ENCODE data around the gene SLC7A14. TPM values are rescaled to one million over a fixed set of nuclear protein-coding genes. Genes with fewer than 3 reads are reported as not detected.

The SLC7A14 gene
- total and polyA plus RNA-seq, 2 donors: 0.22 to 1.8 TPM

DNA sequence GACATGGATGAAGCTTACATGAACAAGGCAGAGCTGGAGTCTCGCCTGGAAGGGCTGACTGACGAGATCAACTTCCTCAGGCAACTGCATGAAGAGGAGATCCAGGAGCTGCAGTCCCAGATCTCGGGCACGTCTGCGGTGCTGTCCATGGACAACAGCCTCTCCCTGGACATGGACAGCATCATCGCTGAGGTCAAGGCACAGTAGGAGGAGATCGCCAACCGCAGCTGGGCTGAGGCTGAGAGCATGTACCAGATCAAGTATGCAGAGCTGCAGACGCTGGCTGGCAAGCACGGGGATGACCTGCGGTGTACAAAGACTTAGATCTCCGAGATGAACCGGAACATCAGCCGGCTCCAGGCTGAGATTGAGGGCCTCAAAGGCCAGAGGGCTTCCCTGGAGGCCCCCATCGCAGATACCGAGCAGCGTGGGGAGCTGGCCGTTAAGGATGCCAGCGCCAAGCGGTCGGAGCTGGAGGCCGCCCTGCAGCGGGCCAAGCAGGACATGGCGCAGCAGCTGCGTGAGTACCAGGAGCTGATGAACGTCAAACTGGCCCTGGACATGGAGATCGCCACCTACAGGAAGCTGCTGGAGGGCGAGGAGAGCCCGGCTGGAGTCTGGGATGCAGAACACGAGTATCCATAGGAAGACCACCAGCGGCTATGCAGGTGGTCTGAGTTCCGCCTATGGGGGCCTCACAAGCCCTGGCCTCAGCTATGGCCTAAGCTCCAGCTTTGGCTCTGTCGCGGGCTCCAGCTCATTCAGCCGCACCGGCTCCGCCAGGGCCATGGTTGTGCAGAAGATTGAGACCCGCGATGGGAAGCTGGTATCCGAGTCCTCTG lies 89.6 kb downstream of the SLC7A14 start:
- no peaks in the 10 kb centered on the region for H3K4me1 ChIP-seq (ENCODE audit: insufficient read depth)
- no peaks in the 10 kb centered on the region for H3K36me3 ChIP-seq (ENCODE audit: insufficient read depth)
- no peak overlapping the region for H3K27ac ChIP-seq (ENCODE audit: low read depth)
- no peak for DNase-seq (ENCODE audit: extremely low spot score)
- 88% methylated on average over 40 of the region's 40 CpGs for WGBS
- no peak overlapping the region for H3K4me3 ChIP-seq (ENCODE audit: low read depth, low read length)

DNA sequence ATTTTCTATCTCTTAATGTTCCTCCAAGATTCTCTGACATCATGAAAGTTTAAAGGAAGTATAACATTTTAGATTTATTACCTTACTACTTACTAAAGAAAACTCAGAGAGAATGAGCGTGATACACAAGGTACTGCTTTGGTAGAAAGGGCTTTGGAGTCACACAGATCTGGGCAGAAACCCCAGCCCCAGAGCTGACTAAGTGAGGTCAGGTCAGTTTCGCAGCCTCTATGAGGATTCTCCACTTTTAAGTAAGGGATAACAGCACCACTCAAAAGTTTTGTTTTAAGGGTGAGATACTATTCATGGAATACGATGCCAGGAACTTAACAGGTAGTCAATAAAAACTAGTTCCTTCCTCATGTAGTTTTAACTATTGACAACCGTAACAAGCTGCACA lies 91.1 kb downstream of the SLC7A14 start:
- WGBS: 87% methylated on average over 4 of the region's 4 CpGs
- Histone ChIP-seq H3K27ac (ENCODE audit: low read depth) (no peak overlapping the region), H3K4me3 (ENCODE audit: low read depth, low read length) (no peak overlapping the region), H3K36me3 (ENCODE audit: insufficient read depth) (no peaks in the 10 kb centered on the region), H3K4me1 (ENCODE audit: insufficient read depth) (no peaks in the 10 kb centered on the region)
- no peak for DNase-seq (ENCODE audit: extremely low spot score)

DNA sequence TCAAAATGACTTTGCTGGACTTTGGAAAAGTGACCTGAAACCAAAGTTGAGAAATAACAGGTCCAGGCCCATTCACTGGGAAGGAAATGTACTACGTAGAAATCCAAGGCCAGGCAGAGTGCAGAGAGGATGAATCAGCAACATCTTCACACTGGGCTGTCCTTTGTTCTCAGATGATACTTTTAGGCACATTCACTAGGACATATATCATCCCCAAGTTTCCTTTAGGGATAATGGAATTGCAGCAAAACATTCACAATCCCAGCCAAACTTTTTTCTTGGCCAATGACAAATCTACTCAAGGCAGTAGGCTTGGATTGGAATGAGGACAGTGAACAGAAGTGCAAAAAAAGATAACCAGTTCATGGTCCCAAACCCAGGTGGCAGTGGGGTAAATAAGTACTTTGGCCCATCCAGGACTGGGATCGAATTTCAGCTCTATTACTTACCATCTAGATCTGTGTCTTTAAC lies 92.1 kb downstream of the SLC7A14 start:
- no peak overlapping the region for H3K4me3 ChIP-seq (ENCODE audit: low read depth, low read length)
- H3K27ac ChIP-seq (ENCODE audit: low read depth): no peak overlapping the region
- DNase-seq (ENCODE audit: extremely low spot score): no peak
- no peaks in the 10 kb centered on the region for H3K4me1 ChIP-seq (ENCODE audit: insufficient read depth)
- no peaks in the 10 kb centered on the region for H3K36me3 ChIP-seq (ENCODE audit: insufficient read depth)
- WGBS: 64% methylated on average over 2 of the region's 2 CpGs

DNA sequence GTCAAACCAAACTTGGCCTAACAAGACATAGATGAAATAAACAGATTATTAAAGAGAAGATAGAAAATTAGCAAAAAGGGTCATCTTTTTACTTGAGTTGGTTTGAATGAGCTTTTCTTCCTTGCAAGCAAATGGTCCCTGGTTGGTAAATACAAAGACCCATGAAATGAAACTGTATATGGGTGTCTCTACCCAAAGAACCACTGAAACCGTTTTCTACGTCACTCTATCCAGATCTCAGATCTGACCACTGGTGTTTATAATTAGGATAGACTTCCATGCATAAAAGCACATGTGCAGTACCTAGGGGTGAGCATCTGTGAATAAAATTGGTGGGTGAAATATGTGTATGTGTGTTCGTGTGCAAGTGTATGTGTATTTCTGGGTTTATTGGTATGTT lies 94.0 kb downstream of the SLC7A14 start:
- WGBS: 97% methylated on average over 3 of the region's 3 CpGs
- H3K4me1 ChIP-seq (ENCODE audit: insufficient read depth): no peaks in the 10 kb centered on the region
- no peaks in the 10 kb centered on the region for H3K36me3 ChIP-seq (ENCODE audit: insufficient read depth)
- no peak overlapping the region for H3K4me3 ChIP-seq (ENCODE audit: low read depth, low read length)
- H3K27ac ChIP-seq (ENCODE audit: low read depth): no peak overlapping the region
- DNase-seq (ENCODE audit: extremely low spot score): no peak

DNA sequence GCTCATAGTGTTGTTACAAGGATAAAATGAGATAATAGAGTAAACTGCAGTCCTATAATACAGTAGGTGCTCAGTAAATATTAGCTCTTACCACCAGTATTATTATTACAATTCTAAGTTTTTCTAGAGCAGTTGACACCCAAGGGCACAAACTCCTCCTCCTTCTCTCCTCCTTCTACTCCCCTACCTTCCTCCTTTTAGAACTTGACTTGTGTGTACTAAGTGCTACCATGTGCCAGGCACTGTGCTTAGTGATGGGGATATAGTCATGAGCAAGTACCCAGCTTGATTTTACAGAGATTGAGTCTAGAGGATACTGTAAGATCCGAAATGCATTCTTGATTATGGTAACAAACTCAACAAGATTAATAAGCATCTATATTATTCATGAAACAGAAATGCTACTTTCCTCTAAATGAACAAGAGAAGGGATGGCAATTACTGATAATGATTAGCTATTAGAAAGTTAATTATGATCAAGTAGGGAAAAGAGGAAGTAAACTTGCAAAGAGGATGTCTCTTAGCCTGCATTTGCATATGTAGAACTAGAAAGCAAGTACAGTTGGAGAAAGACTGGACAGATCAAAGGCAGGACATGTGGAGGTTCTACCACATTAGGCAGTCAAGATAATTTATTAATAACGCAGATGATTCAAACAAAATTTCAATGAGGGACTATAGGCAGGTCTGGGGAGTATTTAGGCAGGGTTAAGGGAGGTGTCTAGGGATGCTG lies 94.9 kb downstream of the SLC7A14 start:
- H3K4me3 ChIP-seq (ENCODE audit: low read depth, low read length): no peak overlapping the region
- 96% methylated on average over 2 of the region's 2 CpGs for WGBS
- H3K27ac ChIP-seq (ENCODE audit: low read depth): no peak overlapping the region
- no peaks in the 10 kb centered on the region for H3K36me3 ChIP-seq (ENCODE audit: insufficient read depth)
- DNase-seq (ENCODE audit: extremely low spot score): no peak
- H3K4me1 ChIP-seq (ENCODE audit: insufficient read depth): no peaks in the 10 kb centered on the region

DNA sequence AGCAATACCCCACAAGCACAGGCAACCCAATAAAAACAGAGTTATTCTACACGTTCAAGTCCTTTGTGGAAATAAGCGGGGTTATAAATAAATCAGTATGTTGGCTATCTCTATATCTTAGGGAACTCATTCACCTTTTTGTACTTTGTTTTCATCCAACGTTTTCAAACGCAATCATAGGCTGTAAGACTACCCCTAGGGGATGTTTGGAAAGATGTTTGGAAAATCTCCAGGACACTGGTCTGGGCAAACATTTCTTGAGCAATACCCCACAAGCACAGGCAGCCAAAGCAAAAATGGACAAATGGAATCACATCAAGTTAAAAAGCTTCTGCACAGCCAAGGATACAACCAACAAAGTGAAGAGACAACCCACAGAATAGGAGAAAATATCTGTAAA lies 97.1 kb downstream of the SLC7A14 start:
- Histone ChIP-seq H3K36me3 (ENCODE audit: insufficient read depth) (no peaks in the 10 kb centered on the region), H3K4me1 (ENCODE audit: insufficient read depth) (no peaks in the 10 kb centered on the region), H3K27ac (ENCODE audit: low read depth) (no peak overlapping the region), H3K4me3 (ENCODE audit: low read depth, low read length) (no peak overlapping the region)
- no peak for DNase-seq (ENCODE audit: extremely low spot score)
- WGBS: 57% methylated on average over 4 of the region's 4 CpGs

DNA sequence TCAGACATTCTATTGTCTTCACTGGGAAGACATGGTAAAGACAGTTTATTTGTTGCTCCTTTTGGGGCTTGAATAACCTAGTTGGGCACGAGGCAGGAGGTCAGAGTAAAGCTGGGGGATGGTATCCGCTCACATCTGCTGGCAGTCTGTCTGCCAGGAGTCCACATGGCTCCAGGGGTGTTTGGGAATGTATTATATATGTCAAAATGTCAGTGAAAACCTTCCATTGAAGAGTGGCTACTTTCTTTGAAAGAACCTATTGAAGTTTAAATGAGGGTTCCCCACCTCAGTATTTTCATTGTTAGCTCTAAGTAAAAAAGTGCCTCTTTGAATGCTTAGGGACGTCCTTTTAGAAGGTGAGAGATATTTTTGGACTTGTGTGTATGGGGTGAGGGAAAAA lies 98.8 kb downstream of the SLC7A14 start:
- no peak for DNase-seq (ENCODE audit: extremely low spot score)
- no peak overlapping the region for H3K27ac ChIP-seq (ENCODE audit: low read depth)
- H3K4me1 ChIP-seq (ENCODE audit: insufficient read depth): no peaks in the 10 kb centered on the region
- WGBS: 78% methylated on average over 3 of the region's 3 CpGs
- no peak overlapping the region for H3K4me3 ChIP-seq (ENCODE audit: low read depth, low read length)
- H3K36me3 ChIP-seq (ENCODE audit: insufficient read depth): no peaks in the 10 kb centered on the region

DNA sequence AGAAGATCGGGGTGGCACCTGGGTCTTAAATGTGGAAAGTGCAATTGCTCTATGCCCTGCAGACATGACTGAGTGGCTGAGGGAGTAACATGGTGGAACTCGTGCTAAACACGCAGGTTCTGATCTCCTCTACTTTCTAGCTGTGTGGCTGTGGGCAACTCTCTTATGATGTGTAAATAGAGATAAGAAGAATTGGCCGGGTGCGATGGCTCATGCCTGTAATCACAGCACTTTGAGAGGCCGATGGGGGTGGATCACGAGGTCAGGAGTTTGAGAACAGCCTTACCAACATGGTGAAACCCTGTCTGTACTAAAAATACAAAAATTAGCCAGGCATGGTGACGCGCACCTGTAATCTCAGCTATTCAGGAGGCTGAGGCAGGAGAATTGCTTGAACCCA lies 99.5 kb downstream of the SLC7A14 start:
- H3K27ac ChIP-seq (ENCODE audit: low read depth): no peak overlapping the region
- H3K36me3 ChIP-seq (ENCODE audit: insufficient read depth): no peaks in the 10 kb centered on the region
- no peak for DNase-seq (ENCODE audit: extremely low spot score)
- WGBS: 85% methylated on average over 9 of the region's 9 CpGs
- H3K4me1 ChIP-seq (ENCODE audit: insufficient read depth): no peaks in the 10 kb centered on the region
- no peak overlapping the region for H3K4me3 ChIP-seq (ENCODE audit: low read depth, low read length)

DNA sequence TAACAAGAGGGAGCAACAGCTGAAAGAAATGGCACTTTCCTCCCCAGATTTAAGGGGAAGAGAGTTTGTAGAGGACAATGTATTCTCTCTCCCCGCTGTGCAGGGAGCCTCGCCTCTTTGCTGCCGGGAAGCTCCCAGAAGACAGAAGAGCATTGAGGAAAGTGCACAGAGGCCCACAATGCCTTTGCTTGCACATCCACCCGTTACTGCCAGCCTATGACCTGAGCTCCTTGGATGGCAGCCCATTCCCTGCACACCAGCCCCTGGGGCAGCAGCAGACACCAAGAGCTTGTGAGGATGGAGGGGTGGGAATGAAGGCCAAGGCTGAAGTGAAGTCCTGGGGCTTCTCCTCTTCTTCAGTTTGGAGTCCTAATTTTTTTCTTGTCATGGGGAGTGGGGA lies 100.2 kb downstream of the SLC7A14 start:
- Histone ChIP-seq H3K27ac (ENCODE audit: low read depth) (no peak overlapping the region), H3K4me1 (ENCODE audit: insufficient read depth) (no peaks in the 10 kb centered on the region), H3K4me3 (ENCODE audit: low read depth, low read length) (no peak overlapping the region), H3K36me3 (ENCODE audit: insufficient read depth) (no peaks in the 10 kb centered on the region)
- no peak for DNase-seq (ENCODE audit: extremely low spot score)
- 86% methylated on average over 4 of the region's 4 CpGs for WGBS

DNA sequence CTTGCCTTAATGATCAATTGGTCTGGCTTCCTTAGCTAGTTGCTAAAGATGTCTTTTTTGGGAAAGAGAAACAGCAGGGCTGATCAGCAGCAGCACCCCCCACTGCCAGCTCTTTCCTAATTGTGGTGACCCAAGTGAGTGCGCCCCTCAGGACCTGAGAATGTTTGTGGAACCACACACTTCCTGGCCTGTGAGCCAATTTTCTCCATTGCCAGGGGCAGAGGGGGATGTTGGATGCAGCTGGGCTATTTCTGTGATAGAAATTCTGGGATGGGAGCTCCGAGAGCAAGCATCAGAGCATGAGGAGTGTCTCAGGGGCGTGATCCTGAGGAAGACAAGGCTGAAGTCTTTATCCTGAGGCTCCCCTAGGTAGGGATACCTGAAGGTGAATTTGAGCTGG lies 100.6 kb downstream of the SLC7A14 start:
- H3K4me3 ChIP-seq (ENCODE audit: low read depth, low read length): no peak overlapping the region
- H3K27ac ChIP-seq (ENCODE audit: low read depth): no peak overlapping the region
- WGBS: 65% methylated on average over 3 of the region's 3 CpGs
- DNase-seq (ENCODE audit: extremely low spot score): no peak
- H3K4me1 ChIP-seq (ENCODE audit: insufficient read depth): no peaks in the 10 kb centered on the region
- H3K36me3 ChIP-seq (ENCODE audit: insufficient read depth): no peaks in the 10 kb centered on the region

DNA sequence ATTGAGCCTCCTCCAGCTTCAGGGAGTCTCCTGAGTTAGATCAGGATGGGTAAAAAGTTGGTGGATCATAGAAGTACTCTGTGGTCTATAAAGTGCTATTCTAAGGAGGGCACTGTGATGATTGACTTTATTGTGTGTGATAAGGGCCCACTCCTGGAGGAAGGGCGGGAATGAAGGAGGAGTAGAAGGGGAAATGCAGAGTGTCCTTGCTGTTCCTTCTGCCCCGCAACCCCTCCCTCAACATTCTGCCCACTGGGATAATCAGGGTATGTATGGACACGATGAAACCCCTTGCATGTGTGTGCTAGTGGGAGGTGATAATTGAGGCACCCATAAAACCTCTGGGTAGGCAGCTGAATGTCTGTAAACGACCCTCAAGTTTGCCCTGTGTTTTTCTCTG lies 101.0 kb downstream of the SLC7A14 start:
- H3K36me3 ChIP-seq (ENCODE audit: insufficient read depth): no peaks in the 10 kb centered on the region
- WGBS: 69% methylated on average over 4 of the region's 4 CpGs
- DNase-seq (ENCODE audit: extremely low spot score): no peak
- H3K4me1 ChIP-seq (ENCODE audit: insufficient read depth): peaks cover 2% of the 10 kb centered on the region
- no peak overlapping the region for H3K27ac ChIP-seq (ENCODE audit: low read depth)
- no peak overlapping the region for H3K4me3 ChIP-seq (ENCODE audit: low read depth, low read length)

DNA sequence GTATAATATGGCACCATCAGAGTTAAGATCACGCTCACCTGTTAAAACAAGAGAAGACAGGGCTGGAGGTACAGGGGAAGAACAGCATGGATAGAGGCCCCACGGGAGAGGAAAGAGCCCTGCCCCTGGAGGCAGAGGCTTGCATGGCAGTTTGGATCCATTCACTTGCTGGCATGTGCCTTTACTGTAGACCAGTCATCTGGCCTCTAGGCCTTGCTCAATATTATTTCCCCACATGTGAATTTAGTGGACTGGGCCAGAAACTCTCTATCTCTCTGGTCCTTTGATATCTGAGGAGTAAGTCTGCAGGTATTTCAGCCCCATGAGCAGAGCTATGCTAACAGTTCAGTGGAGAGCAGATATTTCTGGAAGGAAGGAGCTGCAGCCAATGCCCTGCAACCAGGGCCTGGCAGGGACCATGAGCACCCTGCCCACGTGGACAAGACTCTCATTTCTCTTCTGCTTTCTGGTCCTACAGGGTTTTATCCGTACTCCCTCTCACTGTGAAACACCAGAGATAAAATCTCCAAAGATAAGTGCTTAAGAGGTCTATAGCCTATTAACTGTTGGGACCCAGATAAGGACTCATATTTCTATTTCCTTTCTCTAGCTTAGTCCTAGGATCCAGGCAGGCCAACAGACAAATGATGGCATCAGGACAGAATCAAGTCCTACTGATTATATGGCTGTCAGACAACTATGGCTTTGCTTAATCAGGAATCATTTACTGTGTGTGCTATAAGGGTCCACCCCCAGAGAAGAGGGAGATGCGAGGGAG lies 102.2 kb downstream of the SLC7A14 start:
- Histone ChIP-seq H3K36me3 (ENCODE audit: insufficient read depth) (no peaks in the 10 kb centered on the region), H3K4me1 (ENCODE audit: insufficient read depth) (peaks cover 2% of the 10 kb centered on the region), H3K4me3 (ENCODE audit: low read depth, low read length) (no peak overlapping the region), H3K27ac (ENCODE audit: low read depth) (no peak overlapping the region)
- no peak for DNase-seq (ENCODE audit: extremely low spot score)
- 68% methylated on average over 5 of the region's 5 CpGs for WGBS

DNA sequence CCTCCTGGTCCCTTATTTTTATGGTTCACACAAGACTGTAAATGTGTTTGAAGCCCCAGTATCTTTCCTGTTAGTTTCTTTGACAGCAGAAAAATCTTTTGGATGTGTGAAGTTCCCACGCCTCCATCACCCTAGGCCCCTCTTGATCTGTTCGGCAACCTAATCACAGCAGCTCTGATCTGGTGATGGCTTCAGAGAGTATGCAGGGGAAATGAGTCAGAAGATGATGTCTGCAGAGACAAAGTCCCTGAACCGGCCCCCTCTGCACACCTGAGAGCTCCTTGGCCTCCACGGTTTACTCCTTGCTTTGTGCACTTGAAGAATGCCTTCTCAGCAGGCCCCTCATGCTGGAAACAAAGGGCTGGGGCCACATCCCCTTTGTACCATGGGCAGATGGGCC lies 103.7 kb downstream of the SLC7A14 start:
- no peak for DNase-seq (ENCODE audit: extremely low spot score)
- Histone ChIP-seq H3K27ac (ENCODE audit: low read depth) (no peak overlapping the region), H3K36me3 (ENCODE audit: insufficient read depth) (no peaks in the 10 kb centered on the region), H3K4me3 (ENCODE audit: low read depth, low read length) (no peak overlapping the region), H3K4me1 (ENCODE audit: insufficient read depth) (peaks cover 2% of the 10 kb centered on the region)
- 75% methylated on average over 4 of the region's 4 CpGs for WGBS
